Brain microvascular endothelial cell (primary cell): Measurements from ENCODE around the gene CHD9NB.

ENCODE experiments used
- DNase-seq: peaks from one replicate; pipeline ENCODE4 v3.0.0-alpha.2; 2020
- H3K27ac ChIP-seq: fragments of 250-450 bp; sonication (Bioruptor Pico); 2 replicates; pipeline ENCODE4 v1.5.1; 2020; ENCODE audit warnings: mild to moderate bottlenecking, moderate library complexity
- H3K27me3 ChIP-seq: fragments of 250-450 bp; sonication (Bioruptor Pico); replicated peaks from 2 replicates; pipeline ENCODE4 v1.5.1; 2020; ENCODE audit warnings: mild to moderate bottlenecking
- H3K36me3 ChIP-seq: fragments of 250-450 bp; sonication (Bioruptor Pico); replicated peaks from 2 replicates; pipeline ENCODE4 v1.5.1; 2020; ENCODE audit warnings: mild to moderate bottlenecking
- H3K4me3 ChIP-seq: 2 replicates; pipeline ENCODE4 v1.5.1; 2011; ENCODE audit warnings: low read depth, mild to moderate bottlenecking, control low read depth, low read length, moderate library complexity
- in situ Hi-C: cut with HindIII; loops from 2 replicates; pipeline ENCODE4 v1.10.0; 2017; ENCODE audit warnings: low sequenced_read_pairs, low pct_ligation_motif_present
- TF ChIP-seq, protein P1 (sequence below): IDR thresholded peaks from 2 replicates; pipeline ENCODE4 v1.5.1; 2011; ENCODE audit warnings: low read depth, mild to moderate bottlenecking, moderate library complexity, low read length, control low read depth, inconsistent platforms; ENCODE audit errors: missing control alignments

Gene CHD9NB

DNA sequence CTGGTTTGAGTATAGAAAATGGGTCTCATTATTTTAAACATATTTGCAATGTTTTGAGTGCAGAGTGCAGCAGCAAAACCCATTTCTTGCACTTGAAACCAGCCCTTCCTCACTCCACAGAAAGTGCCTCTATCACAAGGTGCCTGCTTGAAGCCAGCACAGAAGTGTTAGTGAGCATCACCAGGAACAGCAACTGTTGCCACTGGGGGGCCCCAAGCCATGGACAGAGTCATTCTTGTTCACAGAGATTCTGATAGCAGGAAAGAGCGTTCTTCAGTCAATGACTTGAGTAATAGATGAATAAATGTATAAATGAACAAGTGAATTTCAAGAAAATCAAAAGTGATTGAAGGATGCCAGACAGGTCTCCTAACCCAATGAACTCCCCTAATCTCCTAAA lies 45.6 kb downstream of the CHD9NB start:
- DNase-seq: no peak
- no peak overlapping the region for H3K4me3 ChIP-seq
- no peak overlapping the region for H3K27ac ChIP-seq
- TF ChIP-seq, protein P1, sequence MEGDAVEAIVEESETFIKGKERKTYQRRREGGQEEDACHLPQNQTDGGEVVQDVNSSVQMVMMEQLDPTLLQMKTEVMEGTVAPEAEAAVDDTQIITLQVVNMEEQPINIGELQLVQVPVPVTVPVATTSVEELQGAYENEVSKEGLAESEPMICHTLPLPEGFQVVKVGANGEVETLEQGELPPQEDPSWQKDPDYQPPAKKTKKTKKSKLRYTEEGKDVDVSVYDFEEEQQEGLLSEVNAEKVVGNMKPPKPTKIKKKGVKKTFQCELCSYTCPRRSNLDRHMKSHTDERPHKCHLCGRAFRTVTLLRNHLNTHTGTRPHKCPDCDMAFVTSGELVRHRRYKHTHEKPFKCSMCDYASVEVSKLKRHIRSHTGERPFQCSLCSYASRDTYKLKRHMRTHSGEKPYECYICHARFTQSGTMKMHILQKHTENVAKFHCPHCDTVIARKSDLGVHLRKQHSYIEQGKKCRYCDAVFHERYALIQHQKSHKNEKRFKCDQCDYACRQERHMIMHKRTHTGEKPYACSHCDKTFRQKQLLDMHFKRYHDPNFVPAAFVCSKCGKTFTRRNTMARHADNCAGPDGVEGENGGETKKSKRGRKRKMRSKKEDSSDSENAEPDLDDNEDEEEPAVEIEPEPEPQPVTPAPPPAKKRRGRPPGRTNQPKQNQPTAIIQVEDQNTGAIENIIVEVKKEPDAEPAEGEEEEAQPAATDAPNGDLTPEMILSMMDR: peak; percentile 12
- H3K27me3 ChIP-seq: no peaks in the 10 kb centered on the region
- H3K36me3 ChIP-seq: no peaks in the 10 kb centered on the region
- in situ Hi-C loops: no loop called here

DNA sequence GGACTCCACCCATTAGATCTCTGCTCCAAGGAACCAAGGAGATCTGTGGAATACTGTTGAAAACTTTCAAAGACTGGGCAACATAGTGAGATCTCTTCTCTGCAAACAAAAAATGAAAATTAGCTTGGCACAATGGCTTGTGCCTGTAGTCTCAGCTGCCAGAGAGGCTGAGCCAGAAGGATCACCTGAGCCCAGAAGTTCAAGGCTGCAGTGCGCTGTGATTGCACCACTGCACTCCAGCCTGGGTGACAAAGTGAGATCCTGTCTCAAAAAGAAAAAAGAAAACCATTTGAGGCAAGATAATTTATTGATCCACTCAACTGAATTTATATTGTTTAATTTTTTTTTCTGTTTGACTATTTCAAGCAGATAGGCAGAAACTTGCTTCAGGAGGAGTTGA lies 54.8 kb downstream of the CHD9NB start:
- no peaks in the 10 kb centered on the region for H3K27me3 ChIP-seq
- in situ Hi-C loops: no loop called here
- no peak for DNase-seq
- no peak overlapping the region for H3K27ac ChIP-seq
- TF ChIP-seq, protein P1: no peak
- no peaks in the 10 kb centered on the region for H3K36me3 ChIP-seq
- no peak overlapping the region for H3K4me3 ChIP-seq

DNA sequence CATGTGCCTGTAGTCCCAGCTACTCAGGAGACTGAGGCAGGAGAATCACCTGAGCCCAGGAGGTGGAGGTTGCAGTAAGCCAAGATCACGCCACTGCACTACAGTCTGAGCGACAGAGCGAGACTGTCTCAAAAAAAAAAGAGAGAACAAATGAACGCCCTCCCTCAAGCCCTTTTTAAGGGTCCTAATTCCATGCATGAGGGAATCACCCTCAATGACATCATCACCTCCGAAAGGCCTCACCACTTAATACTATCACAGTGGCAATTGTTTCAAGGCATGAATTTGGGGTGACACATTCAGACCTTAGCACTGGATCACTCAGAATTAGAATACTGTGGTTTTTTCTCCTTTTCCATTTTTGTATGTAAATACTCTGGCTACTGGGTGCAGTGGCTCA lies 57.8 kb downstream of the CHD9NB start:
- no peak for DNase-seq
- H3K4me3 ChIP-seq: no peak overlapping the region
- TF ChIP-seq, protein P1: no peak
- no peaks in the 10 kb centered on the region for H3K36me3 ChIP-seq
- H3K27ac ChIP-seq: no peak overlapping the region
- no peaks in the 10 kb centered on the region for H3K27me3 ChIP-seq
- in situ Hi-C loops: no loop called here

DNA sequence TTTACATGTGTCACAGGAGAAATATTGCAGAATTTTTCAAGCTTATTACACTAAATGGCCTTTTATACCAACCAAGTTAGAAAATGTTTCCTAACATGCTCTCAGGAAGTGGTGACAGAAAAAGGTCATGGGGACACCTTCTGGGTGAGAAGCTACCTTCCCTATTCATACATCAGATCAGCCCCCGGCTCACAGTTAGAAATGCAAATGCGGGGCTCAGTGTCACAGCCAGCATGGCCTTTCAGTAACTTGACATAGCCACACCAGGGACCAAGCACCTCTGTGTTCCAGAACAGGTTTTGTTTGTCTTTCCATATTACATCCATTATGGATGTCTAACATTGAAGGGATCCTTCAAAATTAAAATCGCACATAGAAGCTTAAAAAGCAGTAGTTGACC lies 59.5 kb downstream of the CHD9NB start:
- no peaks in the 10 kb centered on the region for H3K36me3 ChIP-seq
- H3K4me3 ChIP-seq: no peak overlapping the region
- TF ChIP-seq, protein P1: no peak
- no peak for DNase-seq
- no peak overlapping the region for H3K27ac ChIP-seq
- H3K27me3 ChIP-seq: no peaks in the 10 kb centered on the region
- in situ Hi-C loops: no loop called here

DNA sequence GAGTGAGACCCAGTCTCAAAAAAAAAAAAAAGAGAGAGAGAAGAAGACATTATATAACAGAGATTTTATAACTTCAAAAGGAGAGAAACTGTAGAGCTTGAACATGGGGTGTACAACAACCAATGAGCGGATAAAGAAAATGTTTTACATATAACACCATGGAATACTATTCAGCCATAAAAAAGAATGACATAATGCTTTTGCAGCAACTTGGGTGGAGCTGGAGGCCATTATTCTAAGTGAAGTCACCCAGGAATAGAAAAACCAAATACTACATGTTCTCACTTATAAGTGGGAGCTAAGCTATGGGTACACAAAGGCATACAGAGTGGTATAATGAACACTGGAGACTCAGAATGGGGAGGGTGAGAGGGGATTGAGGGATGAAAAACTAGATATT lies 61.1 kb downstream of the CHD9NB start:
- H3K36me3 ChIP-seq: no peaks in the 10 kb centered on the region
- H3K27ac ChIP-seq: no peak overlapping the region
- in situ Hi-C loops: no loop called here
- no peaks in the 10 kb centered on the region for H3K27me3 ChIP-seq
- no peak for DNase-seq
- TF ChIP-seq, protein P1: no peak
- H3K4me3 ChIP-seq: no peak overlapping the region
